HS-27A (cell line): ENCODE results near the gene OPALIN.

ENCODE experiments used
- DNase-seq: peaks from one replicate; pipeline ENCODE4 v3.0.0-alpha.2; 2012; ENCODE audit warnings: low read depth, missing footprints

OPALIN gene

DNA sequence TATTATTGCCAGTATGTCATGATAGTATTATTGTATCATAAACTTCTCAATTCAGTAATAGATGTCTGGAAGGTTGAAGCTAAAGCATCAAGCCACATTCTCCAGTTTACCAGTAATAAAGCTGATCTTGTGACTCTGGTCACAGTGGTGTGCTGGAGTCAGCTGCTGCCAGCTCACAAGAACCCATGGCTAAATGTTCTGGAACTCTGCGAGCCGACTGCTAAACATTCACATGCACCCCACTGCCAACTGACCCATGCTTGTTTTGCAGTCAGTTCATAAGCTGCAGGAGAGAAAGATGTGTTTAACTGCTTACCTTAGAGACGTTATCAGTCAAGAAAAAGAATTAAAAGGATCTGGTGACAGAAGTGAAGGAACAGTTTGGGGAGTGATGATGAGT is 60.4 kb downstream of the OPALIN start:
- DNase-seq = no peak

GRCh38 chr10:96297486-96297885 is 61.3 kb downstream of the OPALIN start:
- DNase-seq = no peak

DNA sequence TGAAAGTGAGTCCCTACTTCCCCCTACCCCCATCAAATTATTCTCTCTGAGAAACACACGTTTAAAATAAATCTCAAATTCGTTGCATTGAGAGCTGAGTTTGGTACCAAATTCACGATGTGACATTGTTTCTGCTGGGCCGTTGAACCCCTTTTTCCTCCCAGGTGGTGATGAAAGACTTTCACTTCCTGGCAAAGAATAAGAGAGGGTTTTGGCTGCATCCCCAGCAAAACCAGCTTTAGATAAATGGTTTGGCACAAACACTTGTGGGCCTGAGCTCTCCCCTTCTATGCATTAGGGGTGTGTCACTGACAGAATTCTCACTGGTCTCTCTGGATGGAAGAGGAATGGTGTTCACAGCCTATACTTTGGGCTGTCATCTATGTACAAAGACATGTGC is 63.3 kb downstream of the OPALIN start:
- DNase-seq = no peak
